GM12891 (cell line): Measurements from ENCODE around the gene GLI1.
A peak's percentile ranks its signal among the peaks of the same experiment; 100 is the strongest.

Source experiments
- DNase-seq: peaks from one replicate; pipeline ENCODE4 v3.0.0; 2011; ENCODE audit warnings: low spot score; ENCODE audit not compliant: insufficient read length
- FAIRE-seq: peaks from 2 replicates; lab custom pipeline; 2011; peaks lifted over from hg19 to GRCh38; lab: Jason Lieb, UNC
- PAX5 ChIP-seq: IDR thresholded peaks from 2 replicates; pipeline ENCODE4 v1.6.1; 2011; ENCODE audit warnings: low read length, moderate library complexity, mild to moderate bottlenecking; ENCODE audit not compliant: insufficient read depth, severe bottlenecking
- POLR2A ChIP-seq: IDR thresholded peaks from 2 replicates; pipeline ENCODE4 v1.6.1; 2011; ENCODE audit warnings: low read depth, low read length, control low read depth
- POLR2AphosphoS5 ChIP-seq: IDR thresholded peaks from 2 replicates; pipeline ENCODE4 v1.6.1; 2011; ENCODE audit warnings: low read depth, low read length, control low read depth
- POU2F2 ChIP-seq: IDR thresholded peaks from 2 replicates; pipeline ENCODE4 v1.6.1; 2011; ENCODE audit warnings: low read depth, mild to moderate bottlenecking, control low read depth, low read length, moderate library complexity
- SPI1 ChIP-seq: IDR thresholded peaks from 2 replicates; pipeline ENCODE4 v1.6.1; 2011; ENCODE audit warnings: low read depth, low read length, control low read depth
- TAF1 ChIP-seq: IDR thresholded peaks from 2 replicates; pipeline ENCODE4 v1.6.1; 2011; ENCODE audit warnings: low read depth, low read length, control low read depth

The GLI1 gene

GRCh38 chr12:57452937-57453509, 6.6 kb upstream of the GLI1 start:
- TF ChIP-seq POLR2A: no peak
- FAIRE-seq (peak; percentile 66), DNase-seq (no peak)

- FAIRE-seq: no peak
Measured at GRCh38 chr12:57454213-57454565, 5.4 kb upstream of the GLI1 start.

GRCh38 chr12:57454566-57455373, 4.8 kb upstream of the GLI1 start, which contains the start of gene INHBE:
TSS of gene INHBE (plus strand) at chr12:57455307. CDS start at chr12:57455537, 230 bp downstream.
- DNase-seq: no peak
- no peak for FAIRE-seq

More at GRCh38 chr12:57454213-57454565, 5.4 kb upstream of the GLI1 start:
- DNase-seq: no peak
- TF ChIP-seq PAX5: no peak
- TF ChIP-seq POLR2AphosphoS5: no peak
- TF ChIP-seq POU2F2: no peak
- TF ChIP-seq POLR2A: no peak
- no peak for TF ChIP-seq SPI1
- TF ChIP-seq TAF1: no peak

DNA sequence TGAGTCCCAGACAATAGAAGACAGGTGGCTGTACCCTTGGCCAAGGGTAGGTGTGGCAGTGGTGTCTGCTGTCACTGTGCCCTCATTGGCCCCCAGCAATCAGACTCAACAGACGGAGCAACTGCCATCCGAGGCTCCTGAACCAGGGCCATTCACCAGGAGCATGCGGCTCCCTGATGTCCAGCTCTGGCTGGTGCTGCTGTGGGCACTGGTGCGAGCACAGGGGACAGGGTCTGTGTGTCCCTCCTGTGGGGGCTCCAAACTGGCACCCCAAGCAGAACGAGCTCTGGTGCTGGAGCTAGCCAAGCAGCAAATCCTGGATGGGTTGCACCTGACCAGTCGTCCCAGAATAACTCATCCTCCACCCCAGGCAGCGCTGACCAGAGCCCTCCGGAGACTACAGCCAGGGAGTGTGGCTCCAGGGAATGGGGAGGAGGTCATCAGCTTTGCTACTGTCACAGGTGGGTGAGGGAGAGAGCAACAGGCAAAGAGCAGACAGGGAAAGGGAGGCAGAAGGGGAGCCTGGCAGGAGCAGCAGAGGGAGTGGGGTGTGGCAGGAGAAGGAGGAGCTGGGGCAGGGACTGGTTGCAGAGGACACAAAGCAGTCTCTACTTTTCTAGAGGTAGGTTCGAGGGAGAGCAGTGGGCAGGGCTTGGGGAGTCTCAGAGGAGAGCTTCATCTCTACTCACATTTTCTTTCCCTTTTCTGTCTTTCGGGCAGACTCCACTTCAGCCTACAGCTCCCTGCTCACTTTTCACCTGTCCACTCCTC, 4.0 kb upstream of the GLI1 start:
- FAIRE-seq: no peak
- no peak for TF ChIP-seq SPI1
- no peak for TF ChIP-seq POLR2A
- TF ChIP-seq POU2F2: no peak
- no peak for TF ChIP-seq TAF1
- TF ChIP-seq PAX5: no peak
- TF ChIP-seq POLR2AphosphoS5: no peak
- no peak for DNase-seq

More at GRCh38 chr12:57454566-57455373, 4.8 kb upstream of the GLI1 start, which contains the start of gene INHBE:
- TF ChIP-seq SPI1 (no peak), POU2F2 (no peak), TAF1 (no peak), PAX5 (no peak), POLR2AphosphoS5 (no peak), POLR2A (no peak)

DNA sequence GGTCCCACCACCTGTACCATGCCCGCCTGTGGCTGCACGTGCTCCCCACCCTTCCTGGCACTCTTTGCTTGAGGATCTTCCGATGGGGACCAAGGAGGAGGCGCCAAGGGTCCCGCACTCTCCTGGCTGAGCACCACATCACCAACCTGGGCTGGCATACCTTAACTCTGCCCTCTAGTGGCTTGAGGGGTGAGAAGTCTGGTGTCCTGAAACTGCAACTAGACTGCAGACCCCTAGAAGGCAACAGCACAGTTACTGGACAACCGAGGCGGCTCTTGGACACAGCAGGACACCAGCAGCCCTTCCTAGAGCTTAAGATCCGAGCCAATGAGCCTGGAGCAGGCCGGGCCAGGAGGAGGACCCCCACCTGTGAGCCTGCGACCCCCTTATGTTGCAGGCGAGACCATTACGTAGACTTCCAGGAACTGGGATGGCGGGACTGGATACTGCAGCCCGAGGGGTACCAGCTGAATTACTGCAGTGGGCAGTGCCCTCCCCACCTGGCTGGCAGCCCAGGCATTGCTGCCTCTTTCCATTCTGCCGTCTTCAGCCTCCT, 3.4 kb upstream of the GLI1 start:
- TF ChIP-seq POLR2A: no peak
- no peak for TF ChIP-seq POLR2AphosphoS5
- no peak for TF ChIP-seq SPI1
- TF ChIP-seq TAF1: no peak
- no peak for TF ChIP-seq POU2F2
- no peak for TF ChIP-seq PAX5
- DNase-seq (no peak), FAIRE-seq (peak; percentile 91)

DNA sequence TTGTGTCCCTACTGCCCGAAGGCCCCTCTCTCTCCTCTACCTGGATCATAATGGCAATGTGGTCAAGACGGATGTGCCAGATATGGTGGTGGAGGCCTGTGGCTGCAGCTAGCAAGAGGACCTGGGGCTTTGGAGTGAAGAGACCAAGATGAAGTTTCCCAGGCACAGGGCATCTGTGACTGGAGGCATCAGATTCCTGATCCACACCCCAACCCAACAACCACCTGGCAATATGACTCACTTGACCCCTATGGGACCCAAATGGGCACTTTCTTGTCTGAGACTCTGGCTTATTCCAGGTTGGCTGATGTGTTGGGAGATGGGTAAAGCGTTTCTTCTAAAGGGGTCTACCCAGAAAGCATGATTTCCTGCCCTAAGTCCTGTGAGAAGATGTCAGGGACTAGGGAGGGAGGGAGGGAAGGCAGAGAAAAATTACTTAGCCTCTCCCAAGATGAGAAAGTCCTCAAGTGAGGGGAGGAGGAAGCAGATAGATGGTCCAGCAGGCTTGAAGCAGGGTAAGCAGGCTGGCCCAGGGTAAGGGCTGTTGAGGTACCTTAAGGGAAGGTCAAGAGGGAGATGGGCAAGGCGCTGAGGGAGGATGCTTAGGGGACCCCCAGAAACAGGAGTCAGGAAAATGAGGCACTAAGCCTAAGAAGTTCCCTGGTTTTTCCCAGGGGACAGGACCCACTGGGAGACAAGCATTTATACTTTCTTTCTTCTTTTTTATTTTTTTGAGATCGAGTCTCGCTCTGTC, 2.7 kb upstream of the GLI1 start:
- FAIRE-seq (no peak), DNase-seq (no peak)
- TF ChIP-seq POLR2AphosphoS5 (no peak), TAF1 (no peak), POU2F2 (no peak), POLR2A (no peak)

- no peak for DNase-seq
- no peak for TF ChIP-seq POLR2AphosphoS5
- TF ChIP-seq POLR2A: peak; percentile 26; the same call in 1 of the 2 replicates
- FAIRE-seq: no peak
Measured at GRCh38 chr12:57458665-57459054, 925 bp upstream of the GLI1 start.

DNA sequence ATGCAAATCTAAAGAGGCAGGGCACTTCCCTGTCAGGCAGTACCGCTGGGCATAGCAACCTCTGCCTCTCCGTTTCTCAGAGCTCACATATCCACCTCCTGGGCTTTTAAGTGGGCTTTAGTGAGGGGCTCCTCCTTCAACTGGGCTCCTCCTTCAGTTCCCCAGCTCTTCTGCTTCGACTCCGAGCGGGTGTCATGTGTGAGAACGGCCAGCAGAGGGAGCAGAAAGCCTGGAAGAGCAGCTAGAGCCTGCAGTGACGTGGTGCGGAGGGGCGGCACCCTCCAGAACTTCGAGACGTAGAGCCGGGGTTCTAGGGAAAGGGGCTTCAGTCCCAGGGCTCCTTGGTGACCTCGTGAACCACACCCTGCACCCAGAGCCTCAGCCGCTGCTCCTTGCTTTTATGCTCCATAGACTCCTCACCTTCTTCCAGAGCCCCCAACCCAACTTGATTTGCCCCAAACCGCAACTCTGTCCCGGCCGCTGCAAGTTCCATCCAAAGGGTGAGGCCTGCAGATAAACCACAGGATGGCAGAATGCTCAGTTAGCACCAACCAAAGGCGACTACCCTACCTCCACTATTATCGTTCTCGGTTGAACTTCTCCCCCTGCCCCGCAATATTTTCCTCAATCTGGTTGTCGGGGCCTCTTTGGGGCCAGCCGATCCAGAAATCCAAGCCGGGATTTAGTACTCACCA, 383 bp upstream of the GLI1 start:
- FAIRE-seq: peak; percentile 90
- TF ChIP-seq PAX5 (no peak), POLR2AphosphoS5 (no peak), SPI1 (peak; percentile 31; the same call in 1 of the 2 replicates), POLR2A (0 out of 2 replicates have a peak, but pooled peaks have one; percentile 1), TAF1 (no peak), POU2F2 (no peak)
- DNase-seq: peak; percentile 74

DNA sequence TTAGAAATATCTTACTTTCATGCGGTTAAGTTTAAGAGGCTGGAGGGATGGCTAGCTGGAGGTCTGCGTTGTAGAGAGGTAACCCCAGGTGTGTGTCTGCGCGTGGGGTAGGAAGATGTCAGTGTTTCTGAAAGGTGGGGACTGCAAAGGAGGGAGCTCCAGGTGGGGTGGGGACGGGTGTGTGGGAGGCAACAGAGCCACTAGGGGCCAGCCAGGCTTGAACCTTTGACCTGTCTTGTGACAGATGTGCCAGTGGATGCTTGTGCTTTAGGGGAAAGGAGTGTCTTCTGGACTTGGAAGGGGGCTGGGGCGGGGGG, 841 bp downstream of the GLI1 start:
- FAIRE-seq: peak; percentile 40
- DNase-seq: no peak
- no peak for TF ChIP-seq PAX5
- no peak for TF ChIP-seq TAF1
- no peak for TF ChIP-seq POLR2AphosphoS5
- TF ChIP-seq SPI1: no peak
